ENCODE data around the gene NAMPT. TPM values are rescaled to one million over a fixed set of nuclear protein-coding genes. Genes with fewer than 3 reads are reported as not detected.

Gene NAMPT
- total and polyA plus RNA-seq, 8 donors, result 17.1 to 209 (median 125) TPM

- no peak for DNase-seq
- Histone ChIP-seq H3K27me3 (no peaks in the 10 kb centered on the region), H3K36me3 (peaks cover 0 to 9% (median 2%) of the 10 kb centered on the region in 4 donors), H3K9me3 (no peaks in the 10 kb centered on the region), H3K4me1 (peaks cover 10 to 63% (median 34%) of the 10 kb centered on the region in 4 donors), H3K27ac (peak overlapping the region in 4 of 5 donors; percentile 97 to 100 (median 98)), H3K4me3 (peak overlapping the region; percentile 68 to 82 (median 76))
- 14 to 31% (median 18%) methylated on average over 5 of the region's 5 CpGs for WGBS, 5 donors
- TF ChIP-seq, protein P1, sequence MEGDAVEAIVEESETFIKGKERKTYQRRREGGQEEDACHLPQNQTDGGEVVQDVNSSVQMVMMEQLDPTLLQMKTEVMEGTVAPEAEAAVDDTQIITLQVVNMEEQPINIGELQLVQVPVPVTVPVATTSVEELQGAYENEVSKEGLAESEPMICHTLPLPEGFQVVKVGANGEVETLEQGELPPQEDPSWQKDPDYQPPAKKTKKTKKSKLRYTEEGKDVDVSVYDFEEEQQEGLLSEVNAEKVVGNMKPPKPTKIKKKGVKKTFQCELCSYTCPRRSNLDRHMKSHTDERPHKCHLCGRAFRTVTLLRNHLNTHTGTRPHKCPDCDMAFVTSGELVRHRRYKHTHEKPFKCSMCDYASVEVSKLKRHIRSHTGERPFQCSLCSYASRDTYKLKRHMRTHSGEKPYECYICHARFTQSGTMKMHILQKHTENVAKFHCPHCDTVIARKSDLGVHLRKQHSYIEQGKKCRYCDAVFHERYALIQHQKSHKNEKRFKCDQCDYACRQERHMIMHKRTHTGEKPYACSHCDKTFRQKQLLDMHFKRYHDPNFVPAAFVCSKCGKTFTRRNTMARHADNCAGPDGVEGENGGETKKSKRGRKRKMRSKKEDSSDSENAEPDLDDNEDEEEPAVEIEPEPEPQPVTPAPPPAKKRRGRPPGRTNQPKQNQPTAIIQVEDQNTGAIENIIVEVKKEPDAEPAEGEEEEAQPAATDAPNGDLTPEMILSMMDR (IDR thresholded peaks at IDR 0.05), result no peak
- TF ChIP-seq EP300 (IDR thresholded peaks at IDR 0.05), result no peak
- no peak for TF ChIP-seq POLR2AphosphoS5 (IDR thresholded peaks at IDR 0.05)
- TF ChIP-seq POLR2A (IDR thresholded peaks at IDR 0.05), result no peak
- intact Hi-C loops (cut with DNase I; ENCODE audit: low total_unique reads), result no loop called here
These were observed 1.3 kb downstream of the NAMPT start for GRCh38 chr7:106283501-106283830.

DNA sequence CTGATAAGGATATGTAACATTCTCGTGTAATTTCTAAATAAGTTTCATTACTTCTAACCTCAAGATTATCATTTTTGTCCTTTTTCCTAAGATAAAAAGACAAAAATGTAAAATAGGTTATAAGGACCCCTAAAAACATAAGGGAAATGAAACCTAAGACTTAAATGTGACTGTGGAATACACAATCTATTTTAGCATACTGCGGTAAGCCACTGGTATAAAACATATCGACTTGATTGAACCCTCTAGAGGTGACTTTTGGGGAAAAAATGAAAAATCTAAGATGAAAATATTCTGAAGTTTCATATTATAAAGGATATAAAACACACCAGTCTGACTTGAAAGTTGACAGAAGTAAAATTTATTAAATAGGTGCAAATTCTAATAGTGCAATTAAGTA is 1.9 kb downstream of the NAMPT start:
- peak overlapping the region; percentile 68 to 82 (median 76) for H3K4me3 ChIP-seq
- H3K27ac ChIP-seq, result peak overlapping the region in 4 of 5 donors; percentile 97 to 100 (median 98)
- no peak for DNase-seq
- no peak for TF ChIP-seq POLR2A (IDR thresholded peaks at IDR 0.05)
- TF ChIP-seq, protein P1 (IDR thresholded peaks at IDR 0.05), result no peak
- no peak for TF ChIP-seq EP300 (IDR thresholded peaks at IDR 0.05)
- no peak for TF ChIP-seq POLR2AphosphoS5 (IDR thresholded peaks at IDR 0.05)
- intact Hi-C loops (cut with DNase I; ENCODE audit: low total_unique reads), result no loop called here
- peaks cover 10 to 69% (median 37%) of the 10 kb centered on the region in 4 donors for H3K4me1 ChIP-seq
- H3K27me3 ChIP-seq, result no peaks in the 10 kb centered on the region
- H3K9me3 ChIP-seq, result no peaks in the 10 kb centered on the region
- WGBS, 5 donors, result 62 to 81% (median 76%) methylated on average over 3 of the region's 3 CpGs
- H3K36me3 ChIP-seq, result peaks cover 0 to 9% (median 2%) of the 10 kb centered on the region in 4 donors

DNA sequence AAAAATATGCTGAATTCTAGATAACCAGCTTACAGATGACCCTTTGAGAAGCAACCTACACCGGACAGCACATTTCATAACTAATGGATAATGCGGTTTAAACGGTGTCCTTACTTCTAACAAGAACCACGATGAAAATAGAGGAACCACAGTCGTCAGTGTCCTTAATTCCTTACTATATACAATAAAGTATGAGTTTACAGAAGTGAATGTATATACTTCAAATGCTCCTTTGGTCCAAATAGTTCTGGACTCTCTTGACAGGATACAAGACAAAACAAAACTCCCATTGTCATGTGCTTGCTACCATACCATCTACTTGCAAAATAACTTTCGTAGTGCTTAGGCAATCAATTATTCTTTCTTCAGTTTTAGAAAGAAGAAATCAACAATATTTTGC is 2.4 kb downstream of the NAMPT start:
- H3K4me3 ChIP-seq, result peak overlapping the region in 3 of 4 donors; percentile 68 to 82 (median 75)

DNA sequence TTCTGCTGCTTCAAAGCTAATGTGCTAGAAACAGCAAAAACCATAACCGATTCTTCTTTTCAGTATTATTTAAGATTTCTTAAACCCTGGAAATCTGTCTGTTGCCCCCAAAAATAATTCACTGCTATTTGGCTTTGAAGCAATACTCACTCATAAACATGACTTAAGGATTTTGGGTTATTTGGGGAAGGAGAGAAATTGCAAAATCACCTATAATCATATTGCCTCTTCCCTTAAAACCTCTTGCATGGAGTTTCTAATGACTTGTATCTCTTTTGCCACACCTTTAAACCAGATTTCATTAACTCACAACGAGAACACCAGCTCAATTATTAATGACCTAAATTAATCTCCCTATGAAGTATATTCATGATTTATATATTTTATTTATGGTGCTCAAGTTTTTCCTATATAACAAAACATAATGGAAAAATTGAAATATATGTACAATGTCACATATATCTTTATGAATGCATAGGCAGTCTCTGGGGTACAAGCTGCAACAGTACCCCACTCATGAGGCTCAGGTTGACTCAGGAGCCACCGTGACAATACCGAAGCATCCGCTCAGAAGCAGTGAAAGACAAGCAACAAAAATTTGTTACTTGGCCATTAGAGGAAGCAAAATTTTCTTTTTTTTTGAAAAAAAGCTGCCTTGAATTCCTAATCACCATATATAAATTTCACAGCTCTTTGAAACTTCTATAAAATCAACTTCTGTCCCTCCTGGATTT is 3.0 kb downstream of the NAMPT start:
- Histone ChIP-seq H3K4me3 (peak overlapping the region in 3 of 4 donors; percentile 68 to 82 (median 75)), H3K36me3 (peaks cover 0 to 17% (median 7%) of the 10 kb centered on the region in 4 donors), H3K9me3 (no peaks in the 10 kb centered on the region), H3K4me1 (peaks cover 10 to 78% (median 40%) of the 10 kb centered on the region in 4 donors), H3K27me3 (no peaks in the 10 kb centered on the region), H3K27ac (peak overlapping the region in 2 of 5 donors; percentile 97 to 100)
- TF ChIP-seq, protein P1 (IDR thresholded peaks at IDR 0.05), result no peak
- no peak for TF ChIP-seq POLR2A (IDR thresholded peaks at IDR 0.05)
- TF ChIP-seq EP300 (IDR thresholded peaks at IDR 0.05), result no peak
- no peak for TF ChIP-seq POLR2AphosphoS5 (IDR thresholded peaks at IDR 0.05)
- 84 to 95% (median 89%) methylated on average over 5 of the region's 5 CpGs for WGBS, 5 donors
- DNase-seq, result no peak
- intact Hi-C loops (cut with DNase I; ENCODE audit: low total_unique reads), result no loop called here

More for the DNA sequence above, 2.4 kb downstream of the NAMPT start:
- H3K36me3 ChIP-seq, result peaks cover 0 to 11% (median 3%) of the 10 kb centered on the region in 4 donors
- H3K9me3 ChIP-seq, result no peaks in the 10 kb centered on the region
- WGBS, 5 donors, result 75 to 90% (median 85%) methylated on average over 6 of the region's 6 CpGs
- no peaks in the 10 kb centered on the region for H3K27me3 ChIP-seq
- DNase-seq, result no peak
- H3K27ac ChIP-seq, result peak overlapping the region in 3 of 5 donors; percentile 97 to 100 (median 97)
- intact Hi-C loops (cut with DNase I; ENCODE audit: low total_unique reads), result no loop called here
- H3K4me1 ChIP-seq, result peaks cover 10 to 73% (median 39%) of the 10 kb centered on the region in 4 donors
- TF ChIP-seq POLR2A (IDR thresholded peaks at IDR 0.05) (no peak), EP300 (IDR thresholded peaks at IDR 0.05) (no peak), POLR2AphosphoS5 (IDR thresholded peaks at IDR 0.05) (no peak)
- TF ChIP-seq, protein P1 (IDR thresholded peaks at IDR 0.05), result no peak
